ENCODE results near the gene MADCAM1. TPM values are rescaled to one million over a fixed set of nuclear protein-coding genes. Genes with fewer than 3 reads are reported as not detected.

The MADCAM1 gene
- total RNA-seq, 1 donor from 2014 or later, result 0.40 TPM

- CTCF ChIA-PET, result no interaction called here
- TF ChIP-seq CTCF (IDR thresholded peaks at IDR 0.05), result no peak
- intact Hi-C loops (cut with micrococcal nuclease), result no loop called here
- H3K27me3 Mint-ChIP-seq, result peaks cover 16% of the 10 kb centered on the region
- H3K9me3 Mint-ChIP-seq, result peaks cover 2% of the 10 kb centered on the region
- peaks cover 5% of the 10 kb centered on the region for H3K4me1 Mint-ChIP-seq
- no peaks in the 10 kb centered on the region for H3K36me3 Mint-ChIP-seq (ENCODE audit: low read depth)
- H3K4me3 Mint-ChIP-seq, result peak overlapping the region; percentile 48
- ATAC-seq (ENCODE audit: low read depth) (no peak), DNase-seq (no peak)
- POLR2A ChIA-PET, result interaction anchor here (0.6 kb wide), 2 partner anchors 26 to 87 kb away, joined by 3 to 4 read pairs; no protein-coding TSS in a partner anchor
- H3K27ac Mint-ChIP-seq, result no peak overlapping the region
Observed at GRCh38 chr19:461721-462551, 34.4 kb upstream of the MADCAM1 start.

GRCh38 chr19:463483-464207 lies 32.6 kb upstream of the MADCAM1 start:
- intact Hi-C loops (cut with micrococcal nuclease), result no loop called here
- H3K4me1 Mint-ChIP-seq, result peaks cover 5% of the 10 kb centered on the region
- H3K36me3 Mint-ChIP-seq (ENCODE audit: low read depth), result no peaks in the 10 kb centered on the region
- DNase-seq (no peak), ATAC-seq (ENCODE audit: low read depth) (no peak)
- no peak for TF ChIP-seq CTCF (IDR thresholded peaks at IDR 0.05)
- ChIA-PET CTCF (no interaction called here), POLR2A (no interaction called here)
- peaks cover 2% of the 10 kb centered on the region for H3K9me3 Mint-ChIP-seq
- no peak overlapping the region for H3K27ac Mint-ChIP-seq
- no peak overlapping the region for H3K4me3 Mint-ChIP-seq
- H3K27me3 Mint-ChIP-seq, result peaks cover 10% of the 10 kb centered on the region

- ChIA-PET CTCF (no interaction called here), POLR2A (no interaction called here)
- Mint-ChIP-seq H3K27ac (no peak overlapping the region), H3K27me3 (peaks cover 10% of the 10 kb centered on the region), H3K4me1 (peaks cover 5% of the 10 kb centered on the region), H3K36me3 (ENCODE audit: low read depth) (no peaks in the 10 kb centered on the region), H3K9me3 (peaks cover 2% of the 10 kb centered on the region), H3K4me3 (no peak overlapping the region)
- DNase-seq (no peak), ATAC-seq (ENCODE audit: low read depth) (no peak)
- intact Hi-C loops (cut with micrococcal nuclease), result no loop called here
- TF ChIP-seq CTCF (IDR thresholded peaks at IDR 0.05), result no peak
Observed at GRCh38 chr19:464208-464545, 32.1 kb upstream of the MADCAM1 start.

GRCh38 chr19:465056-465816 lies 31.1 kb upstream of the MADCAM1 start:
- CTCF ChIA-PET, result no interaction called here
- Mint-ChIP-seq H3K27me3 (peaks cover 5% of the 10 kb centered on the region), H3K4me1 (no peaks in the 10 kb centered on the region), H3K9me3 (peaks cover 2% of the 10 kb centered on the region), H3K4me3 (no peak overlapping the region), H3K27ac (no peak overlapping the region), H3K36me3 (ENCODE audit: low read depth) (no peaks in the 10 kb centered on the region)
- ATAC-seq (ENCODE audit: low read depth) (no peak), DNase-seq (no peak)
- POLR2A ChIA-PET, result no interaction called here
- TF ChIP-seq CTCF (IDR thresholded peaks at IDR 0.05), result no peak
- intact Hi-C loops (cut with micrococcal nuclease), result no loop called here

GRCh38 chr19:467554-467953 lies 28.7 kb upstream of the MADCAM1 start:
- Mint-ChIP-seq H3K36me3 (ENCODE audit: low read depth) (no peaks in the 10 kb centered on the region), H3K27me3 (no peaks in the 10 kb centered on the region), H3K4me3 (no peak overlapping the region), H3K9me3 (peaks cover 2% of the 10 kb centered on the region), H3K4me1 (no peaks in the 10 kb centered on the region), H3K27ac (no peak overlapping the region)
- ChIA-PET CTCF (no interaction called here), POLR2A (no interaction called here)
- TF ChIP-seq CTCF (IDR thresholded peaks at IDR 0.05), result no peak
- intact Hi-C loops (cut with micrococcal nuclease), result no loop called here
- ATAC-seq (ENCODE audit: low read depth), result no peak
- no peak for DNase-seq
